ENCODE results near the gene HDAC4.

DNA sequence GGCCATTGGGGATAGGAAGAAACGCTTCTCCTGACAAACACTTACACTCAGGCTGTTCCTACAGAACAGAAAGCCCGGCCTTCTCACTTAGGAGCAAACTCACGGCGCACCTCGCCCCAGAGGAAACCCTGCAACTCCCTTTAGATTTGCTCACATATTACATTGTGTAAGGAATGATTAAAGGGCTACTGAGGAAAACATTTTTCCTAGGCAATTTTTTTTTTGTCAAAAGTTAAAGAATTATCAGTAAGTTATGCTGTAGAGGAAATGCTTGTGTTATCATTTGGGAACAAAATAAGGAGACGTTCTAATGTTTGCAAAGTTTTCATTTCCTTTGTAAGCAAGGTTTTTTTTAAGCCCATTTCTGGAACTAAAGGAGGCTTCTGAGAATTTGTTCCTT lies 264.1 kb downstream of the HDAC4 start:
- TF ChIP-seq, protein P1, sequence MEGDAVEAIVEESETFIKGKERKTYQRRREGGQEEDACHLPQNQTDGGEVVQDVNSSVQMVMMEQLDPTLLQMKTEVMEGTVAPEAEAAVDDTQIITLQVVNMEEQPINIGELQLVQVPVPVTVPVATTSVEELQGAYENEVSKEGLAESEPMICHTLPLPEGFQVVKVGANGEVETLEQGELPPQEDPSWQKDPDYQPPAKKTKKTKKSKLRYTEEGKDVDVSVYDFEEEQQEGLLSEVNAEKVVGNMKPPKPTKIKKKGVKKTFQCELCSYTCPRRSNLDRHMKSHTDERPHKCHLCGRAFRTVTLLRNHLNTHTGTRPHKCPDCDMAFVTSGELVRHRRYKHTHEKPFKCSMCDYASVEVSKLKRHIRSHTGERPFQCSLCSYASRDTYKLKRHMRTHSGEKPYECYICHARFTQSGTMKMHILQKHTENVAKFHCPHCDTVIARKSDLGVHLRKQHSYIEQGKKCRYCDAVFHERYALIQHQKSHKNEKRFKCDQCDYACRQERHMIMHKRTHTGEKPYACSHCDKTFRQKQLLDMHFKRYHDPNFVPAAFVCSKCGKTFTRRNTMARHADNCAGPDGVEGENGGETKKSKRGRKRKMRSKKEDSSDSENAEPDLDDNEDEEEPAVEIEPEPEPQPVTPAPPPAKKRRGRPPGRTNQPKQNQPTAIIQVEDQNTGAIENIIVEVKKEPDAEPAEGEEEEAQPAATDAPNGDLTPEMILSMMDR (IDR thresholded peaks at IDR 0.05), result no peak
- no peak for TF ChIP-seq POLR2A (IDR thresholded peaks at IDR 0.05)
